Fibroblast of lung (primary cell): Measurements from ENCODE around the gene CETN2. TPM values are rescaled to one million over a fixed set of nuclear protein-coding genes. Genes with fewer than 3 reads are reported as not detected.

ENCODE experiments used
- DNase-seq, 2 donors: peaks; one replicate each; pipeline versions ENCODE4 v3.0.0 to v3.0.0-alpha.2; 2010; ENCODE audit warnings: low read depth in 2 of 2
- H2AFZ ChIP-seq: 2 replicates; pipeline ENCODE4 v1.5.1; 2012; ENCODE audit warnings: low read length, control low read depth, inconsistent platforms
- H3K27ac ChIP-seq: 2 replicates; pipeline ENCODE4 v1.5.1; 2011; ENCODE audit warnings: low read length, control low read depth; ENCODE audit not compliant: insufficient read depth
- H3K27me3 ChIP-seq: 2 replicates; pipeline ENCODE4 v1.5.1; 2011; ENCODE audit warnings: mild to moderate bottlenecking, low read length; ENCODE audit not compliant: control insufficient read depth, insufficient read depth
- H3K36me3 ChIP-seq: 2 replicates; pipeline ENCODE4 v1.5.1; 2011; ENCODE audit warnings: low read length; ENCODE audit not compliant: control insufficient read depth, insufficient read depth
- H3K4me1 ChIP-seq: 2 replicates; pipeline ENCODE4 v1.5.1; 2011; ENCODE audit warnings: low read length; ENCODE audit not compliant: control insufficient read depth, insufficient read depth; ENCODE audit errors: extremely low read depth
- H3K4me2 ChIP-seq: 2 replicates; pipeline ENCODE4 v1.5.1; 2011; ENCODE audit warnings: low read length, control low read depth; ENCODE audit not compliant: insufficient read depth; ENCODE audit errors: extremely low read depth
- H3K4me3 ChIP-seq, 4 experiments: fragments of 200-600 bp in 1 of 4; sonication (generic) in 1 of 4; replicated peaks in 1 of 4; 2 replicates each; pipeline ENCODE4 v1.5.1; 2011 to 2016; ENCODE audit warnings: low read length in 4 of 4, low read depth in 3 of 4, mild to moderate bottlenecking in 3 of 4, control low read depth in 2 of 4, inconsistent platforms in 1 of 4, mixed read lengths in 1 of 4; ENCODE audit not compliant: insufficient read depth in 1 of 4; ENCODE audit errors: control extremely low read depth in 1 of 4
- H3K79me2 ChIP-seq: 2 replicates; pipeline ENCODE4 v1.5.1; 2012; ENCODE audit warnings: mild to moderate bottlenecking, low read length, inconsistent platforms; ENCODE audit not compliant: control insufficient read depth, insufficient read depth
- H3K9ac ChIP-seq: 2 replicates; pipeline ENCODE4 v1.5.1; 2011; ENCODE audit warnings: mild to moderate bottlenecking, low read length, control low read depth; ENCODE audit not compliant: insufficient read depth
- H3K9me3 ChIP-seq: 2 replicates; pipeline ENCODE4 v1.5.1; 2012; ENCODE audit warnings: low read depth, low read length; ENCODE audit not compliant: control insufficient read depth, insufficient read depth
- H4K20me1 ChIP-seq: 2 replicates; pipeline ENCODE4 v1.5.1; 2011; ENCODE audit warnings: low read length; ENCODE audit not compliant: control insufficient read depth, insufficient read depth; ENCODE audit errors: extremely low read depth
- CTCF ChIP-seq, 2 donors: IDR thresholded peaks in 1 of 2; conservative IDR thresholded peaks in 1 of 2; 1 replicate in 1 of 2; 2 replicates in 1 of 2; pipeline ENCODE4 v1.5.1; 2011 to 2012; ENCODE audit warnings: low read length in 2 of 2, control low read depth in 1 of 2, inconsistent platforms in 1 of 2, low read depth in 1 of 2, mild to moderate bottlenecking in 1 of 2
- EZH2 ChIP-seq: IDR thresholded peaks from 2 replicates; pipeline ENCODE4 v1.5.1; 2012; ENCODE audit warnings: low read length, control low read depth, mild to moderate bottlenecking; ENCODE audit errors: missing control alignments
- polyA minus RNA-seq: library from RNA; depleted of rRNA, polyadenylated mRNA; stranded (reverse); fragments of >200 nt; gene quantifications from 2 replicates; pipeline ENCODE4 v1.2.3, GENCODE V29; 2011; ENCODE audit warnings: low replicate concordance
- polyA plus RNA-seq, 2 donors: library from polyadenylated mRNA; depleted of rRNA in 1 of 2; stranded (reverse) in 1 of 2; unstranded in 1 of 2; fragments of >200 nt; gene quantifications; 2 replicates each; pipeline ENCODE4 v1.2.1, GENCODE V29; 2011 to 2012; ENCODE audit warnings: missing spikeins in 1 of 2
- total RNA-seq: library from RNA; depleted of rRNA; stranded (reverse); fragments of >200 nt; gene quantifications from 2 replicates; pipeline ENCODE4 v1.2.1, GENCODE V29; 2014

The CETN2 gene
- total RNA-seq (30.6 and 40.8 TPM in 2 replicates), polyA plus RNA-seq (72.1 and 79.7 TPM in 2 replicates), polyA minus RNA-seq (4.1 TPM in 1 of 2 replicates, not detected in the other)
- polyA plus RNA-seq (2012), result 61.9 and 67.4 TPM in 2 replicates

GRCh38 chrX:152830312-152831305, at the start of gene CETN2, which contains the start of gene NSDHL:
Gene CETN2, minus strand, starts transcription at chrX:152830757. Its CDS starts 47 bp downstream, at chrX:152830710.
Gene NSDHL, plus strand, starts transcription at chrX:152831063. Its CDS starts 15,262 bp downstream, at chrX:152846325.
- Histone ChIP-seq H3K27ac (peak within 1 kb of the TSS; percentile 86), H3K9me3 (no peaks in the 10 kb centered on the region), H3K9ac (peak within 1 kb of the TSS; percentile 77), H4K20me1 (no peaks in the 10 kb centered on the region), H3K27me3 (no peaks in the 10 kb centered on the region), H3K36me3 (no peaks in the 10 kb centered on the region), H3K4me3 (peak within 1 kb of the TSS; percentile 64 to 83 (median 73)), H3K4me1 (peaks cover 2% of the 10 kb centered on the region), H3K79me2 (peaks cover 34% of the 10 kb centered on the region), H2AFZ (peak within 1 kb of the TSS; percentile 51), H3K4me2 (peak within 1 kb of the TSS; percentile 72)
- DNase-seq, result peak; percentile 95
- no peak for TF ChIP-seq EZH2

- DNase-seq, result peak in 1 of 2 donors; percentile 35
- TF ChIP-seq EZH2 (no peak), CTCF (conservative IDR thresholded peaks at IDR 0.05 in 1 of 2, IDR thresholded peaks at IDR 0.05 in 1 of 2; ENCODE audit: low read depth in 1 of 2, low read length in 2 of 2) (no peak)
- Histone ChIP-seq H3K27ac (no peak overlapping the region), H2AFZ (no peak overlapping the region), H3K4me2 (no peak overlapping the region), H3K9ac (no peak overlapping the region), H3K79me2 (no peaks in the 10 kb centered on the region), H4K20me1 (no peaks in the 10 kb centered on the region), H3K4me1 (no peaks in the 10 kb centered on the region), H3K9me3 (no peaks in the 10 kb centered on the region), H3K4me3 (no peak overlapping the region), H3K27me3 (no peaks in the 10 kb centered on the region), H3K36me3 (no peaks in the 10 kb centered on the region)
Measured at GRCh38 chrX:152878976-152879755, 48.6 kb upstream of the CETN2 start.

- Histone ChIP-seq H3K27ac (no peak overlapping the region), H3K27me3 (no peaks in the 10 kb centered on the region), H3K4me2 (no peak overlapping the region), H3K9me3 (no peaks in the 10 kb centered on the region), H4K20me1 (no peaks in the 10 kb centered on the region), H3K4me3 (no peak overlapping the region), H2AFZ (no peak overlapping the region), H3K9ac (no peak overlapping the region), H3K4me1 (no peaks in the 10 kb centered on the region), H3K79me2 (no peaks in the 10 kb centered on the region), H3K36me3 (no peaks in the 10 kb centered on the region)
- TF ChIP-seq EZH2 (no peak), CTCF (conservative IDR thresholded peaks at IDR 0.05 in 1 of 2, IDR thresholded peaks at IDR 0.05 in 1 of 2; ENCODE audit: low read depth in 1 of 2, low read length in 2 of 2) (no peak)
- no peak for DNase-seq
Measured at GRCh38 chrX:152876931-152877840, 46.6 kb upstream of the CETN2 start.
